NCI-H146 treated with DMSO at 0.1 percent for 48 hours (cell line): ENCODE results near the gene ZNF219.

ENCODE experiments used
- DNase-seq: peaks from one replicate; lab custom pipeline; 2025; ENCODE audit not compliant: unreplicated experiment; lab: John Stamatoyannopoulos, UW

The ZNF219 gene

GRCh38 chr14:21102521-21103410 is 4.3 kb upstream of the ZNF219 start:
- no peak for DNase-seq

DNA sequence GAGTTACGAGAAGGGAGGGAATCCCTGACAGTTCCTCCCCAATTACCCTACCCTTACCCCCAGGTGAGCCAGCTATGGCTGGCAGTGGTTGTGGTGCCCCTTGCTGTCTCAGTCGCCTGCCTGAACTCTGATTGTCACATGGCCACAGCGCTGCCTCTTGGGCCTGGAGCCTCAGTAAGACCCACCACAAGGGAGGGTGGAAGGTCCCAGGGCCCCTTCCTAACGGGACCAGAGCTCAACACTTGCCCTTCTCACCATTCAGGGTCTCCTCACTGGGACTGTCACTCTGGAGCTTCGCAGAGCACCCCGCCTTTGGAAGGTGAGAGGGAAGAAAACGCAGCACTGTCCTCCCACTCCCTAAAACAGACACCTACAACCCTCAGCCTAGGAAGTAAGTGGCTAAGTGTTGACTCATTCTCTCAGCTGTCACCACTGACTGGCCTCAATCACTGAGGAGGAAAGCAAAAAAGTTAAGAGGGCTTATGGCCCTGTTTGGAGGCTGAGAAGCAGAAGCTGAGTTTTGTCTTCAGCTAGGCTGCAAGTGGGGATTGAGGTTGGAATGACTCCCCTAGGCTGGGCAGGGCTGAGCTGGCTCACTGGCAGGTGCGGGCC is 3.5 kb upstream of the ZNF219 start:
- DNase-seq, result no peak

DNA sequence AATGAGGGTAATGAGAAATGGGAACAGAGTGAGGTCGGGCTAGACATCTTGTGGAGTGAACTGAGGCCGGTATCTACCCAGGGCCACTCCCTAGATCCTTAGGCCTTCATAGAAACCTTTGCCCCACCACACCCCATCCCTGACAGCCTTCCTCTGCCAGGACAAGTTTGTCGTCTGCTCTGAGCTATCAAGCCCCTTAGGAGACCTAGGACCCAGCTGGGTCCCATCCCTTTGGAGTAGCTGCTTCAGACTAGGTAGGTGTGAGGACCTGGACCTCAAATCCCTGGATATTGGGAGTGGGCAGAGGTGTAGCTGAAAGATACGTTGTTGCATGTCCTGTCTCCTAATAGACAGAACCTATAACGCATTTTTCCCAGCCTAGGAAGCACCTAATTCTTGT is 2.5 kb upstream of the ZNF219 start, which contains the start of gene TMEM253:
TSS of gene TMEM253 (plus strand) at position 136 of the 400 bp plus-strand sequence. CDS start 278 bp downstream, outside the sequence.
- DNase-seq, result no peak

DNA sequence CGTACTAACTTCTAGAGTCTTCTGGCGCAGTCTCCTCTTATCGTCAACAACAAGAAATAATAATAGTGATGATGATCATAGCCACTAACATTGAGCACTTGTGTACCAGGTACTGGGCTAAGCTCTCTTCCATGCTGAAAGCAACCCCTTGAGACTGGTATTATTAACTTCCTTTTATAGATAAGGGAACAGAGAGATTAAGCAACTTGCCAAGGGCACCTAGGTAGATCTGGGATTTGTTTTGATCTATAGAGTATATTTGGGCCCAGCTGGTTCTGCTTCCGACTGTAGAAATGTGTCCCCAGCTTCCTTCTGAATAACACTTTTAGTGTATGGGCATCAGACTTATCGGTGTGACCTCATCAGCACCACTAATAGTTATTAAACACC is 1.1 kb upstream of the ZNF219 start:
- DNase-seq, result no peak

GRCh38 chr14:21098892-21099595 is 589 bp upstream of the ZNF219 start:
- DNase-seq, result no peak

DNA sequence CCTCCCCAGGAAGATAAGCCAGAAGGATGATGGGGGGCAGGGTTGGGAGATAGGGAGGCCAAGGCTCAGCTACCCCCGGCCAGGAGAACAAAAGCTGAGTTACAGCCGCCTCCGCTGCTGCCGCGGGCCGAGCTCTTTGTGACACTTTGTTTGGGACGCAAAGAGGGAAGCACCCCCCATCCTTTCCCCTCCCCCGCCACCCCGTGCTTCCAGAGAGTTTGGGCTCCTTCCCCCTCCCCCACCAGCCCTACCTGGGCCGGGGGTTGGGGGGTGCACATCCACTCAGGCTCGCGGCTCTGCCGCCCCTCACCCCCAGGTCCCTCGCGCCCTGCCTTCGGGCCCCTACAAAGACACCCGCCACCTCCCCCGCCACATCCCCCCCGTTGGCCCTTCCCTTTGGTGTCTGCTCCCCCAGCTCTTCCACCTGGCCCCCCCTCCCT is 799 bp downstream of the ZNF219 start:
- DNase-seq, result peak; percentile 12

- DNase-seq, result no peak
Observed at GRCh38 chr14:21096978-21097635, 1.3 kb downstream of the ZNF219 start.

GRCh38 chr14:21096438-21096837 is 2.0 kb downstream of the ZNF219 start:
- peak; percentile 37 for DNase-seq

- DNase-seq, result no peak
Observed at GRCh38 chr14:21095430-21096205, 2.8 kb downstream of the ZNF219 start.

- DNase-seq, result no peak
Observed at GRCh38 chr14:21093769-21094681, 4.4 kb downstream of the ZNF219 start.

DNA sequence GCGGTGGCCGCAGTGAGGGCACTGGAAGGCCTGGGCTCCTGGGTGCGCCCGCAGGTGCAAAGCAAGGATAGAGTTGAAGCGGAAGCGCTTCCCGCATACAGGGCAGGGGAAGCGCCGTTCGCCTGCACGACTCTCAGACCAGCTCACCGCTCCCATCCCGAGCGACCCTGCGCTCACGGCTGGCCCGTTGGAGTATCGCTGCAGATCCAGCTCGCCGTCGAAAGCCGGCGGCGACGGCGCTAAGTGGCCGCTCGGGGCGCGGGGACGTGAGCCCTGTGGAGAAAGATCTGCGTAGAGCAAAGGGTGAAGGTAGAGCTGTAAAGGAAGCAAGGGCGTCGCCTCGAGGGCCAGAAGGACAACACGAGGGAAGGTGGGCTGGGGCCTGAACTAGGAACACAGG is 5.4 kb downstream of the ZNF219 start:
- no peak for DNase-seq

GRCh38 chr14:21092273-21093011 is 6.0 kb downstream of the ZNF219 start:
- DNase-seq, result no peak

GRCh38 chr14:21091821-21092272 is 6.6 kb downstream of the ZNF219 start:
- no peak for DNase-seq

DNA sequence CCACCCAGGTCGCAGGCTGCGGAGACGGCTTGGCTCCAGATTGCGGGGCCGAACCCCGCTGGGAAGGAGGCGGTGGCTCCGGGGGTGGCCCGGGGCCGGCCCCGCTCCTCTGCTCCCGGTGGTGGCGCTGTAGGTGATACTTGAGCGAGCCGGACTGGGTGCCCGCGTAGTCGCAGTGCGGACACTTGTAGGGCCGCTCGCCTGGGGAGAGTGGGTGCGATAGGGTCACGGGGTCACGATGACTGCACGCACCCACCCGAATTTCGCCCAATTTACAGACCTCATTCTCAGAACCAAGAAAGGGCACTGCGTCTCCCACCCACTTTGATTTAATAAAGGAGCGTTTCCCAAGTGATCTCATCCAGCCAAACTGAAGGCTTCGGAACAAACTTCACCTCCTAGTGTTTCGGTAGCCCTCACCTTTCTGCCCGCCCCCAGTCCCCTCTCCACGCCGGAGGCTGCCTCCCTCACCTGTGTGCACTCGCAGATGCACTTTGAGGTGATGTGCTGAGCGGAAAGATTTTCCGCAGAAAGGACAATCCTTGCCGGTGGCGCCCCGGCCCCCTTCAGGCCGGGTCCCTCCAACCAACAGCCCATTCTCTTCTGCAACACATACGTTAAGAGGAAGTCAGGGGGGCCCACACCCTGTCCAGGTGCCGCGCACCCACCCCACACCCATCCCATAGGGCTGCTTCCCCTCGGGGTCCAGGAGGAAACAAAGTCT is 7.4 kb downstream of the ZNF219 start:
- no peak for DNase-seq

GRCh38 chr14:21090194-21090939 is 8.1 kb downstream of the ZNF219 start:
- no peak for DNase-seq

GRCh38 chr14:21089877-21090193 is 8.6 kb downstream of the ZNF219 start:
- DNase-seq, result no peak

GRCh38 chr14:21089271-21089670 is 9.2 kb downstream of the ZNF219 start:
- DNase-seq, result no peak
